ENCODE results near the gene RPS6KA2. TPM values are rescaled to one million over a fixed set of nuclear protein-coding genes. Genes with fewer than 3 reads are reported as not detected.

The RPS6KA2 gene
- total and polyA plus RNA-seq, 3 donors from 2014 or later, result 18.4 to 21.7 (median 19.8) TPM

DNA sequence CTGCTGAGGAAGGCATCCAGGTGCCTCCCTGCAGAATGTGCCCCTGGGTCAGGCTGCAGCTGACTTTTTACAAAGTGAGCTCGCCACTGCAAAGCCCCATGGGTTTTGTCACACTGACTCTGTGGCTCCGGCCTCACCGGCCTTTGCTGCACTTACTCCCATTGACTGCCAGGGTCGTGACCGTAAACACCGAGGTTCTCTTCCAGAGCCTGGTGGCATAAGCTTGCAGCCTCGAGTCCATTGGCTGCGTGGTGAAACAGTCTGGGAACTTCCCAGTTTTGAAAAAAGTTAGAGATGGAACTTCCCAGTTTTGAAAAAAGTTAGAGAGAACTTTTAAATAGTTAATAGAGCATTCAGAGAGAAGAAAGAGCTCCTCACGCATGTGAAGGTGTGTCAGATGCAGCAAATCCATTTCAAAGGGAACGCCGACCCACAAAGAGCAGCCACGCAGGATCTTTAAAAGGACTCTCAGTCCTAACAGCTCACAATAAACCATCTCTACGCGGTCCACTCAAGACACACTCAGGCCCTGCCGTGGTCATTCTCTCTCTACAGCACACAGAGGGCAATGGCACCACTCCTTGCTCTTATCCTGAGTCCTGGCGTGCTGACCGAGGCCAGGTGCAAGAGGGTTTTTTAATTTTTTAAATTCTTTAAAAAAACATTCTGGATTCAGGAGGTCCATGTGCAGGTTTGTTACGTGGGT is 53.4 kb downstream of the RPS6KA2 start:
- Histone ChIP-seq H3K9me3 (no peaks in the 10 kb centered on the region), H3K27ac (no peak overlapping the region), H3K4me1 (no peaks in the 10 kb centered on the region), H3K4me3 (no peak overlapping the region), H3K36me3 (ENCODE audit: low read depth, missing control alignments) (no peaks in the 10 kb centered on the region), H3K27me3 (no peaks in the 10 kb centered on the region)
- DNase-seq, result no peak
- TF ChIP-seq, protein P1, sequence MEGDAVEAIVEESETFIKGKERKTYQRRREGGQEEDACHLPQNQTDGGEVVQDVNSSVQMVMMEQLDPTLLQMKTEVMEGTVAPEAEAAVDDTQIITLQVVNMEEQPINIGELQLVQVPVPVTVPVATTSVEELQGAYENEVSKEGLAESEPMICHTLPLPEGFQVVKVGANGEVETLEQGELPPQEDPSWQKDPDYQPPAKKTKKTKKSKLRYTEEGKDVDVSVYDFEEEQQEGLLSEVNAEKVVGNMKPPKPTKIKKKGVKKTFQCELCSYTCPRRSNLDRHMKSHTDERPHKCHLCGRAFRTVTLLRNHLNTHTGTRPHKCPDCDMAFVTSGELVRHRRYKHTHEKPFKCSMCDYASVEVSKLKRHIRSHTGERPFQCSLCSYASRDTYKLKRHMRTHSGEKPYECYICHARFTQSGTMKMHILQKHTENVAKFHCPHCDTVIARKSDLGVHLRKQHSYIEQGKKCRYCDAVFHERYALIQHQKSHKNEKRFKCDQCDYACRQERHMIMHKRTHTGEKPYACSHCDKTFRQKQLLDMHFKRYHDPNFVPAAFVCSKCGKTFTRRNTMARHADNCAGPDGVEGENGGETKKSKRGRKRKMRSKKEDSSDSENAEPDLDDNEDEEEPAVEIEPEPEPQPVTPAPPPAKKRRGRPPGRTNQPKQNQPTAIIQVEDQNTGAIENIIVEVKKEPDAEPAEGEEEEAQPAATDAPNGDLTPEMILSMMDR (IDR thresholded peaks at IDR 0.05), result no peak
- no peak for TF ChIP-seq POLR2A (IDR thresholded peaks at IDR 0.05)
- WGBS, 2 donors, result 84 to 93% methylated on average over 18 of the region's 18 CpGs
- intact Hi-C loops (cut with DNase I; ENCODE audit: low total_unique reads), result no loop called here

DNA sequence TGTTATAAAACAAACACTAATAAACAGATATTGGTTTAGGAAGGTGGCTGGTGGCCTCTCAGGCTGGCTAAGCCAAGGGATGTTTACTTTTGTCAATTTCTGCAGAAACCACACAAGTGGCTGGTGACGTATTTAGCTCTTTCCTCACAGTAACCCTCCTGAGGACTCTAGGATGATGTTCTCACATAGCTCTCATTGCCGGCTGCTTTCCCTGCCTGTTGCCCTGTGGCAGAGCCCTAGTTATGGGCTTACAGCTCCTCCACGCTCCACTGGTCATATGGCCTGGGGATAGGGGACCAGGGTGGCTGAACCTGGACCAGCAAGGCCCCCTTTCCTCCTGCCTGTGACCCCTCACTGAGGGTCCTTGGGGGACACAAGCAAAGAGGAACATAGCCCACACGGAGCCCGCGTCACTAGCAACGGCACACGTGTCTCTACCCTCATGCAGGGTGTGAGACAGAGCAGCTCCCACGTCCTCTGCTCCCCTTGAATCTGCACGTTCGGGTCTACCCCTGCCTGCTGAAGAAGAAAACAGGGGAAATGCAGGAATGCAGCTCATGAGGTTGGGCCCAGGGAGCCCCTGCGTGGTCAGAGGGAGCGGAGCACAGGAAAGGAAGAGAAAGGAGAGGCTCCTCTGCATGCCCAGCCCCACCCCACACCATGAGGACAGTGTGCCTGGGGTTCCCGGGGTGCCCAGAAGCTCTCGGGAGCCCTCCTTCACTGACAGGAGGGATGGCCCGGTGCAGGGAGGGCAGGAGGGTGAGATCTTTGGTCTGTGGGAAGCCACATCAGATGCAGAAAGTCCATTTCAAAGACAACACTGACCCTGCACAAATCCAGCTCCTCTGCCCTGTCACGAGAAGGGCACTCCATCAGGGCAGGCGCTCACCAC is 54.4 kb downstream of the RPS6KA2 start:
- intact Hi-C loops (cut with DNase I; ENCODE audit: low total_unique reads), result no loop called here
- TF ChIP-seq, protein P1 (IDR thresholded peaks at IDR 0.05), result no peak
- no peak for TF ChIP-seq POLR2A (IDR thresholded peaks at IDR 0.05)
- Histone ChIP-seq H3K27me3 (no peaks in the 10 kb centered on the region), H3K9me3 (no peaks in the 10 kb centered on the region), H3K4me1 (no peaks in the 10 kb centered on the region), H3K36me3 (ENCODE audit: low read depth, missing control alignments) (no peaks in the 10 kb centered on the region), H3K27ac (no peak overlapping the region), H3K4me3 (no peak overlapping the region)
- no peak for DNase-seq
- WGBS, 2 donors, result 79 to 80% methylated on average over 14 to 18 of the region's 18 CpGs

DNA sequence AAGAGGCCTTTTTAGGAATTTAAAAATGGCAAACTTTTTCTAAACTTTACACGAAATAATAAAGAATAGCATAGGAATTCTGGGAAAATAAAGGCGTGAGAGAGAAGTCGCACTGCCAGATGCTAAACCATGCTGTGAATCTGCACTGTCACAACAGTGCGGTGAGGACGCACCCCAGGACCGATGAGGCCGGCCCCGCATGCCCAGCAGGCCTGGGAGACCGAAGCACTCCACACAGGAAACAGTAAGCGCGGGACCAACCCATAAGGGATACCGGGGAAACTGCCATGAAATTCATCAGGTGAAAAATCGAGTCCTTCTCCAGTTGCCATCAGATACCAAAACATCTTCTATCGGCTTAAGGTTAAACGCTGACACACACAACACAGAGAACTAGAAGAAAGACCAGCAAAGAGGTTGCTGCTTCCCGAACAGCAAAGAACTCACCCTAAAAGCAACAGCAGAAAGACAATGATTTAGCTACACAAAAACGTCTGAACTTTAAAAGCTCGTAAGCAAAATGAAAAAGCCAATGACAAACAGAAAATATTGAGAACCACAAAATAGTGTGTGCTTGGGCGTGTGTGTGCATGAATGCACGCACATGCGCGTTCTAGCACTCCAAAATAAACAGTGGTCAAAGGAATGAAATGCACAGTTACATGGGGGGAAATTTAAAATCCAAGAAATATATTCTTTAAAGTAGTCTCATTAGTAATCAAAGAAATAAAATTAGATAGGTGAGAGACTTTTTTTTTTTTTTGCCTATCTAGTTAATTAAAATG is 55.9 kb downstream of the RPS6KA2 start:
- WGBS, 2 donors, result 86 to 94% methylated on average over 22 of the region's 22 CpGs
- no peak overlapping the region for H3K4me3 ChIP-seq
- TF ChIP-seq, protein P1 (IDR thresholded peaks at IDR 0.05), result no peak
- no peak for TF ChIP-seq POLR2A (IDR thresholded peaks at IDR 0.05)
- H3K27me3 ChIP-seq, result no peaks in the 10 kb centered on the region
- no peaks in the 10 kb centered on the region for H3K36me3 ChIP-seq (ENCODE audit: low read depth, missing control alignments)
- H3K9me3 ChIP-seq, result no peaks in the 10 kb centered on the region
- intact Hi-C loops (cut with DNase I; ENCODE audit: low total_unique reads), result no loop called here
- H3K27ac ChIP-seq, result no peak overlapping the region
- no peaks in the 10 kb centered on the region for H3K4me1 ChIP-seq
- no peak for DNase-seq

GRCh38 chr6:166569206-166569605 is 57.8 kb downstream of the RPS6KA2 start:
- DNase-seq, result no peak
- 94 to 99% methylated on average over 13 of the region's 13 CpGs for WGBS, 2 donors
- intact Hi-C loops (cut with DNase I; ENCODE audit: low total_unique reads), result no loop called here
- Histone ChIP-seq H3K4me1 (peaks cover 3% of the 10 kb centered on the region), H3K9me3 (no peaks in the 10 kb centered on the region), H3K27ac (no peak overlapping the region), H3K27me3 (no peaks in the 10 kb centered on the region), H3K36me3 (ENCODE audit: low read depth, missing control alignments) (no peaks in the 10 kb centered on the region), H3K4me3 (no peak overlapping the region)
- TF ChIP-seq POLR2A (IDR thresholded peaks at IDR 0.05), result no peak
- TF ChIP-seq, protein P1 (IDR thresholded peaks at IDR 0.05), result no peak

Data from testis (tissue), 3 donors.